Kidney epithelial cell (primary cell): ENCODE results near the gene CRYBG1. TPM values are rescaled to one million over a fixed set of nuclear protein-coding genes. Genes with fewer than 3 reads are reported as not detected.

Experiments
- DNase-seq: peaks from one replicate; pipeline ENCODE4 v3.0.0-alpha.2; 2010; ENCODE audit warnings: low read depth
- H3K27me3 ChIP-seq: 2 replicates; pipeline ENCODE4 v1.6.0; 2011; ENCODE audit warnings: low read length; ENCODE audit not compliant: control insufficient read depth, insufficient read depth
- H3K36me3 ChIP-seq: 2 replicates; pipeline ENCODE4 v1.5.1; 2011; ENCODE audit warnings: low read length; ENCODE audit not compliant: control insufficient read depth, insufficient read depth
- H3K4me3 ChIP-seq: 2 replicates; pipeline ENCODE4 v1.5.1; 2011; ENCODE audit warnings: low read depth, mild to moderate bottlenecking, control low read depth, low read length
- CTCF ChIP-seq: IDR thresholded peaks from 2 replicates; pipeline ENCODE4 v1.5.1; 2011; ENCODE audit warnings: mild to moderate bottlenecking, moderate library complexity, low read length, control low read depth, inconsistent platforms; ENCODE audit not compliant: insufficient read depth, poor library complexity, severe bottlenecking
- total RNA-seq: library from RNA; depleted of rRNA; stranded (reverse); fragments of >200 nt; gene quantifications from 2 replicates; pipeline ENCODE4 v1.2.3, GENCODE V29; 2015

The CRYBG1 gene
- total RNA-seq, 1 donor from 2014 or later = 4.4 TPM

- Histone ChIP-seq H3K4me3 (no peak overlapping the region), H3K27me3 (no peaks in the 10 kb centered on the region), H3K36me3 (no peaks in the 10 kb centered on the region)
- DNase-seq = no peak
- no peak for TF ChIP-seq CTCF
Measured at GRCh38 chr6:106370639-106371038, 10.1 kb downstream of the CRYBG1 start.

- no peaks in the 10 kb centered on the region for H3K27me3 ChIP-seq
- TF ChIP-seq CTCF = no peak
- H3K36me3 ChIP-seq = no peaks in the 10 kb centered on the region
- no peak overlapping the region for H3K4me3 ChIP-seq
- DNase-seq = peak; percentile 42
Measured at GRCh38 chr6:106372838-106373501, 12.5 kb downstream of the CRYBG1 start.

- H3K4me3 ChIP-seq = no peak overlapping the region
- no peak for TF ChIP-seq CTCF
- H3K36me3 ChIP-seq = no peaks in the 10 kb centered on the region
- no peaks in the 10 kb centered on the region for H3K27me3 ChIP-seq
- no peak for DNase-seq
Measured at GRCh38 chr6:106373502-106374239, 13.2 kb downstream of the CRYBG1 start.

GRCh38 chr6:106377061-106377540, 16.6 kb downstream of the CRYBG1 start:
- no peak for TF ChIP-seq CTCF
- no peak overlapping the region for H3K4me3 ChIP-seq
- H3K36me3 ChIP-seq = no peaks in the 10 kb centered on the region
- DNase-seq = peak; percentile 57
- H3K27me3 ChIP-seq = no peaks in the 10 kb centered on the region

- TF ChIP-seq CTCF = no peak
- Histone ChIP-seq H3K27me3 (no peaks in the 10 kb centered on the region), H3K36me3 (no peaks in the 10 kb centered on the region), H3K4me3 (no peak overlapping the region)
- DNase-seq = no peak
Measured at GRCh38 chr6:106379951-106380350, 19.4 kb downstream of the CRYBG1 start.
